HepG2 (cell line): ENCODE results near the gene STK11. TPM values are rescaled to one million over a fixed set of nuclear protein-coding genes. Genes with fewer than 3 reads are reported as not detected.

Source experiments
- BATF2 ChIP-seq: sonication (generic); formaldehyde crosslinking; IDR thresholded peaks from 2 replicates; pipeline ENCODE4 v1.8.0; 2022; ENCODE audit warnings: mild to moderate bottlenecking, missing genetic modification reagents, moderate library complexity
- FLYWCH1 ChIP-seq: sonication (generic); formaldehyde crosslinking; IDR thresholded peaks from 2 replicates; pipeline ENCODE4 v1.8.1; 2023; ENCODE audit warnings: mild to moderate bottlenecking, missing genetic modification reagents
- GATAD2A ChIP-seq: IDR thresholded peaks from 2 replicates; pipeline ENCODE4 v1.6.1; 2016
- KDM1A ChIP-seq: IDR thresholded peaks from 2 replicates; pipeline ENCODE4 v1.6.1; 2016; ENCODE audit warnings: missing compliant biosample characterization
- MIER3 ChIP-seq: IDR thresholded peaks from 2 replicates; pipeline ENCODE4 v1.6.1; 2016; ENCODE audit warnings: missing compliant biosample characterization, borderline replicate concordance
- NAIF1 ChIP-seq: sonication (generic); formaldehyde crosslinking; IDR thresholded peaks from 2 replicates; pipeline ENCODE4 v1.5.0; 2020; ENCODE audit warnings: mild to moderate bottlenecking, missing genetic modification reagents, borderline replicate concordance
- RERE ChIP-seq: IDR thresholded peaks from 2 replicates; pipeline ENCODE4 v1.6.1; 2016; ENCODE audit warnings: low read depth, missing genetic modification reagents, missing compliant biosample characterization
- TFDP2 ChIP-seq: sonication (generic); formaldehyde crosslinking; IDR thresholded peaks from 2 replicates; pipeline ENCODE4 v1.4.0; 2020; ENCODE audit warnings: missing genetic modification reagents
- ZBTB10 ChIP-seq: sonication (generic); formaldehyde crosslinking; IDR thresholded peaks from 2 replicates; pipeline ENCODE4 v1.4.0; 2020; ENCODE audit warnings: missing genetic modification reagents, borderline replicate concordance
- ZBTB3 ChIP-seq: sonication (generic); formaldehyde crosslinking; IDR thresholded peaks from 2 replicates; pipeline ENCODE4 v1.4.0; 2020; ENCODE audit warnings: low read depth, mild to moderate bottlenecking, moderate library complexity, missing genetic modification reagents, borderline replicate concordance
- ZKSCAN1 ChIP-seq: fragments of 150-350 bp; IDR thresholded peaks from 2 replicates; pipeline ENCODE4 v1.6.1; 2014; ENCODE audit warnings: low read length
- ZMAT3 ChIP-seq: sonication (generic); formaldehyde crosslinking; conservative IDR thresholded peaks from 2 replicates; pipeline ENCODE4 v1.7.0; 2021; ENCODE audit warnings: missing genetic modification reagents
- ZNF20 ChIP-seq: sonication (generic); formaldehyde crosslinking; IDR thresholded peaks from 2 replicates; pipeline ENCODE4 v1.4.0; 2020; ENCODE audit warnings: mild to moderate bottlenecking, moderate library complexity, missing genetic modification reagents
- ZNF607 ChIP-seq: sonication (generic); formaldehyde crosslinking; IDR thresholded peaks from 2 replicates; pipeline ENCODE4 v1.5.1; 2020; ENCODE audit warnings: missing genetic modification reagents, mild to moderate bottlenecking, borderline replicate concordance
- ZNF737 ChIP-seq: sonication (generic); formaldehyde crosslinking; IDR thresholded peaks from 2 replicates; pipeline ENCODE4 v1.5.0; 2020; ENCODE audit warnings: missing genetic modification reagents, mild to moderate bottlenecking, borderline replicate concordance
- polyA plus RNA-seq, 8 experiments: library from polyadenylated mRNA; depleted of rRNA in 3 of 8; stranded (reverse) in 7 of 8; unstranded in 1 of 8; fragments of >200 nt; fragmentation: Illumina TruSeq in 4 of 8; extraction: Trizol in 4 of 8; gene quantifications; 2 replicates each; pipeline versions ENCODE4 v1.2.1 to v1.2.3, GENCODE V29; 2011 to 2016; ENCODE audit warnings: low read depth in 4 of 8, missing spikeins in 1 of 8, mixed read lengths in 1 of 8; ENCODE audit not compliant: insufficient read depth in 1 of 8
- total RNA-seq, 5 experiments: library from RNA; depleted of rRNA; stranded (reverse); fragments of >200 nt; fragmentation: Illumina TruSeq; extraction: Trizol; gene quantifications; 2 replicates each; pipeline ENCODE4 v1.2.3, GENCODE V29; 2016; ENCODE audit warnings: low read depth in 1 of 5

STK11 gene
- total and polyA plus RNA-seq, 2 of the 13 experiments (the other 11 are each of a cell fraction or from before 2014, with no cell fraction given), result 27.5 to 43.6 TPM

- TF ChIP-seq RERE (CRISPR knock-in tag), result no peak
- no peak for TF ChIP-seq ZBTB3 (CRISPR knock-in tag)
- TF ChIP-seq ZBTB10 (CRISPR knock-in tag), result no peak
- TF ChIP-seq FLYWCH1 (CRISPR knock-in tag), result no peak
- TF ChIP-seq ZNF607 (CRISPR knock-in tag), result no peak
- no peak for TF ChIP-seq ZKSCAN1
- no peak for TF ChIP-seq MIER3 (CRISPR knock-in tag)
- no peak for TF ChIP-seq GATAD2A (CRISPR knock-in tag)
- no peak for TF ChIP-seq ZMAT3 (CRISPR knock-in tag)
- TF ChIP-seq BATF2 (CRISPR knock-in tag), result no peak
- TF ChIP-seq KDM1A, result no peak; the same call in 1 of the 2 replicates
- no peak for TF ChIP-seq NAIF1 (CRISPR knock-in tag)
- TF ChIP-seq TFDP2 (CRISPR knock-in tag), result no peak
- TF ChIP-seq ZNF20, result no peak
- no peak for TF ChIP-seq ZNF737 (CRISPR knock-in tag)
Observed at GRCh38 chr19:1173845-1174809, 31.5 kb upstream of the STK11 start, which contains the start of gene SBNO2 (continued).
